ENCODE results near the gene CREBRF.

The CREBRF gene

DNA sequence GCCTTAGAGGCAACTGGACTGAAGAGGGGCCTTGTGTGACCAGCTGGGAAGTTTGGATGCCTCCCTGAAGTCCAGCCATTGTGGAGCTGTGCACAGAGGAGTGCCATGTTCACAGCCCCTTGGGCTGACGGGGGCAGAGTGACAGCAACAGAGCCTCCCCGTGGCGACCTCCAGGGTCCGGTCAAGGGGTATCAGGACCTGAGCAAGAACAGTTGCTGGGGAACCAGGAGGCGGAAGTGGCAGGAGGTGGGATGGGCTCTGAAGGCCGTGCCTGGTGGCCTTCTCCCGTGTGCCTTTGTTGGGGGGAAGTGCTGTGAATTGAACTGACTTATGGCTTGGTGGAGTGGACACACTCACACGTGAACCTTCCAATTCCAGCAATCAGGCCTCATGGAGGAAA lies 102.2 kb downstream of the CREBRF start:
- no peak for DNase-seq

GRCh38 chr5:173159256-173159655 lies 103.1 kb downstream of the CREBRF start:
- DNase-seq = no peak

DNA sequence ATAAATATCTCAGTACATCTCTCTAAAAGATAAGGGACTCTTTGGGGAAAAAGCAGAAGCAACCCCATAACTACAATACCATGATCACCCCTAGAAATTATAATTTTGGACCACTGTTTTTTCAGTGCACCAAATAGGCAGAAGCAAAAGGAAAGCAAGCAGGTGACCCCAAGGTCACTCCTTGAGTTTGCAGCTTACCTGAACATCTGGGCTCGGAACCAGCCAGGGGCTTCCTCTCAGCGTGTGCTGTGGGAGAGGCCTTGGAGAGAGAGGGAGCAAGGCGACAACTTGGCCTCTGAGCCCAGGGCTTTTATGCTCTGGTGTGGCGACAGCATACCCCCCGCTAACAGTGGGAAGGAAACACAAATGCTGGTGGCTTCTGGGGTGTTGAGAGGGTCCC lies 105.0 kb downstream of the CREBRF start:
- no peak for DNase-seq

GRCh38 chr5:173163219-173163618 lies 107.1 kb downstream of the CREBRF start:
- no peak for DNase-seq

DNA sequence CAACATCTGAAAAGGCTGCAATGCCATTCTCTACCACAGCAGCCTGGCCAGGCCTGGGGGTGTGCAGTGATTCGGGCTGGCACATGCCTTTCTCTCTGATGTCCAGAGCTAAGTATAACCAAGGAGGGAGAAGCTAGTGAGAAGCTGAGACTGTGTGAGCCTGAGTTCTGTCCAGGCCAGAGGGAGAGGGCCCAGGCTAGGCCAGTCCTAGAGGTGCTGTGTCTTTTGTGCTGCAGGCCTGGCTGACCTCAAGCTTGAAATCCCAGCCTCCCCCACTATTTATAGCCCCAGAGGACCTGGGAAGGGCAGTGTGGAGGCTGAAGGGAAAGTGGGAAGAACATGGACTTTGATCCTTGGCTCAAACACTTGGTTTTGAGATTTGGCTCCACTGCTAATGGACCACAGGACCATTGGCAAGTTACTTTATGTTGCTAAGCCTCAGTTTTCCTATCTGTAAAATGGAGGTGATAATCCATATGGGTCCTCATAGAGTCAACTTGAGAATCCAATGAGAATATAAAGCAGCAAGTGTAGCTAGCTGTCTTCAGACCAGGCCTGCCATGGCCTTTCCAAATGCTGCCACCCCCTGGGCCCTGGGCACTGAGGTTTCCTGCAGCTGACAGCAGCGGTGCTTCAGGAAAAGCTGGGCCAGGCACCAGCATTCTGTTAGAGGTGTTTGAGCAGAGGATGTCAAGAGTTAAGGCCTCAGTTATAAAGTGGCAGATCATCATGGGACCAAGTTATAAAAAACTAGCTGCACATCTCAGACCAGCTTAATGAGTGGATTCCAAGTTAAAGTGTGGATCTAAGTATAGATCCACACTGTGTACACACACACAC lies 109.2 kb downstream of the CREBRF start:
- DNase-seq = no peak

DNA sequence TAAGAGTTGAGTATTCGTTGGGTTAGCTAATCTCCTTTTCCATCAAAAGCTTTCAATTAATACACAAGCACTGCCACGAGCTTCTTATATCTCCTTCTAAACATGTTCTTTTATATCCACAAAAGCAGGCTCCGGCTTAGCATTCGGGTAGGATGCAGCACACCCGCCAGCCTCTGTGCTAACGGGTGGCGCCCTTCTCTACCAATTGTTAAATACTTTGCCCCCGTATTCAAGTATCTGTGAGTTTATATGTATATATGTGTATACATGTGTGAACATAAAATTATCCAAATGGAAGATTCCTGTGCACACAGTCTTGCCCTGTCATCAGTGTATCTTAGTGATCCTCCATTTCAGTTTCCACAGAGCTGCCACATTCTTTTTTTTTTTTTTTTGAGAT lies 116.0 kb downstream of the CREBRF start:
- no peak for DNase-seq

DNA sequence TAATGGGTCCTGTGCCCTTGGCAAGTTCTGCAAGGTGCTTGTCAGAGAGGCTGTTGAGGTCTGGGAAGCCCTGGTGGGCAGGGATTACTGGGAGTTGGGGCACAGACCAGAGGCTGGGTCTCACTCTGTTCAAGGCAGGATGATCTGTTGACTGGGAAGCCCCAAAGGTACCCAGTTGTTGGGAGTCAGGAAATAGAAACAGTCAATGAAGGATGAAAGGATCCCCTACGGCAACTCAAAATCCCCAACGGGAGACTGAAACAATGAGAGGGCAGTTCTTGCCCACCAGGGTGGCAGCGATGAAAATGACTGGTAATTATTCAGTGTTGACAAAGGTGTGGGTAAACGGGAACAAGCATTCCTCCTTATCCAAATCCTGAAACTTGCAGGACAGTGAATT lies 119.4 kb downstream of the CREBRF start:
- DNase-seq = no peak

- DNase-seq = no peak
Observed at GRCh38 chr5:173178369-173178910, 122.3 kb downstream of the CREBRF start.

DNA sequence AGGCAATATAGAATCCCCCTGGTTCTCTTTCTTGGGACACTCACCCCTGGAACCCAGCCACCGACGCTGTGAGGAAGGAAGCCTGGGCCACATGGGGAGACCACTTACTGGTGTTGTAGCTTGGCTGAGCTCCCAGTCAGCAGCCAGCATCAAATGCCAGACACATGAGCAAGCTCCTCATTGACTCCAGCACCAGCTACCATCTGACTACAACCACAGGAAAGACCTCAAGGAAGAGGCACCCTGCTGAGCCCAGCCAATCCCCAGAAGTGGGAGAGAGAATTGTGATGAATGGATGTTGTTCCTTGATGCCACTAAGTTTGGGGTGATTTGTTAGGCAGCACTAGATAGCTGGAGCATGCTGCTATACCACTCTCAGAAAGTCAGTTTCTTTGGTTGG lies 124.2 kb downstream of the CREBRF start:
- DNase-seq = no peak

DNA sequence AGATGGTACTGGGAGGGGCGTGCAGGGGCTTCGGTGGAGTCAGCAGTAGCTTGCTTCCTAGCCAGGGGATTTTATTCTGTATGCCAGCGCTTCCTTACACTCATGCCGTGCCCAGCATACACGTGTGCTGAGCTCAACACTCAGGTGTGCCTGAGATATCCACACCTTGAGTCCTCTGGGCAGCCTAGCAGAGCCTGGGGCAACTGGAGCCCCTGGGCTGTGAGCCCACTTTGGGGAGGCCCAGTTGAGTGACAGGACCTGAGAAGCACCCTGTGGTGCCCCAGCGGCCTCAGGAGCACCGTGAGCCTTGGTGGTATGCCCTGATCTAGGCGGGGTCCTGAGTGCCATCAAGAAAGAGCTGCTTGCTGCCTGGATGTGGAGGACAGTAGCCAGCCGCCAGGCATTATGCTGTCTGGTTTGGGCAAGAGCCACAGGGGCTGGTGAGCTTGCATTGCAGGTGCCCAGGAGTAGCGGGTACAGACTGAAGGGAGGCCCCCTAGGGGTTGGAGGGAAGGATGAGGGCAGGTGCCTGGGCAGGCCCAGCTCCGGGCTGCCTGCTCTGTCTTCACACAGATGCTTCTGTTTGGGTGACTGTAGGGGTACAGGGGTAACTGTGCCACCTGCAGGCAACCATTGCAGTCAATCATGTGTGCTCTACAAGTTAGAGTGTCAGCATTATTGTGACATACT lies 131.0 kb downstream of the CREBRF start:
- no peak for DNase-seq

- DNase-seq = no peak
Observed at GRCh38 chr5:173188280-173188679, 132.1 kb downstream of the CREBRF start.
